ENCODE measurements around the gene CCDC159. TPM values are rescaled to one million over a fixed set of nuclear protein-coding genes. Genes with fewer than 3 reads are reported as not detected.
A peak's percentile ranks its signal among the peaks of the same experiment; 100 is the strongest.

The CCDC159 gene
- total RNA-seq, 6 experiments from 2014 or later: 8.4 to 27.9 (median 23.4) TPM

GRCh38 chr19:11361037-11361770 lies 14.9 kb downstream of the CCDC159 start:
- ATAC-seq (peak; percentile 87 to 96 (median 90)), DNase-seq (peak; percentile 87 to 90 (median 88))
- H3K4me3 ChIP-seq: peak overlapping the region in 1 of 3 donors; percentile 35
- H3K27me3 ChIP-seq: no peaks in the 10 kb centered on the region
- H3K9me3 ChIP-seq: no peaks in the 10 kb centered on the region
- intact Hi-C loops (cut with DNase I): no loop called here
- WGBS (ENCODE audit: insufficient coverage, low coverage, low lambda C conversion rate, missing lambda C conversion rate): 35% methylated on average over 11 of the region's 43 CpGs
- H3K4me1 ChIP-seq: peaks cover 0 to 18% (median 3%) of the 10 kb centered on the region in 4 donors
- no peaks in the 10 kb centered on the region for H3K36me3 ChIP-seq
- H3K27ac ChIP-seq: no peak overlapping the region
- TF ChIP-seq CTCF (IDR thresholded peaks at IDR 0.05): no peak
- TF ChIP-seq POLR2A (IDR thresholded peaks at IDR 0.05): no peak

- Histone ChIP-seq H3K9me3 (no peaks in the 10 kb centered on the region), H3K27ac (no peak overlapping the region), H3K4me3 (no peak overlapping the region), H3K36me3 (no peaks in the 10 kb centered on the region), H3K4me1 (peaks cover 0 to 18% (median 3%) of the 10 kb centered on the region in 4 donors), H3K27me3 (no peaks in the 10 kb centered on the region)
- intact Hi-C loops (cut with DNase I): no loop called here
- DNase-seq (peak in 1 of 3 donors; percentile 50), ATAC-seq (no peak)
- TF ChIP-seq POLR2A (IDR thresholded peaks at IDR 0.05) (no peak), CTCF (IDR thresholded peaks at IDR 0.05) (no peak)
- WGBS (ENCODE audit: insufficient coverage, low coverage, low lambda C conversion rate, missing lambda C conversion rate): 95% methylated on average over 21 of the region's 35 CpGs
Observed at GRCh38 chr19:11361771-11362731, 15.7 kb downstream of the CCDC159 start.

GRCh38 chr19:11363881-11364280 lies 17.6 kb downstream of the CCDC159 start:
- H3K4me3 ChIP-seq: no peak overlapping the region
- no peaks in the 10 kb centered on the region for H3K27me3 ChIP-seq
- TF ChIP-seq POLR2A (IDR thresholded peaks at IDR 0.05): no peak
- TF ChIP-seq CTCF (IDR thresholded peaks at IDR 0.05): no peak
- no CpG with 5 or more reads among the region's 10 CpGs for WGBS (ENCODE audit: insufficient coverage, low coverage, low lambda C conversion rate, missing lambda C conversion rate)
- ATAC-seq (no peak), DNase-seq (no peak)
- intact Hi-C loops (cut with DNase I): no loop called here
- H3K9me3 ChIP-seq: no peaks in the 10 kb centered on the region
- H3K4me1 ChIP-seq: peaks cover 0 to 18% (median 3%) of the 10 kb centered on the region in 4 donors
- H3K27ac ChIP-seq: no peak overlapping the region
- no peaks in the 10 kb centered on the region for H3K36me3 ChIP-seq

GRCh38 chr19:11364296-11364904 lies 18.1 kb downstream of the CCDC159 start:
- no peaks in the 10 kb centered on the region for H3K36me3 ChIP-seq
- peaks cover 0 to 18% (median 3%) of the 10 kb centered on the region in 4 donors for H3K4me1 ChIP-seq
- peak in 1 of 3 donors; percentile 45 for DNase-seq
- TF ChIP-seq CTCF (IDR thresholded peaks at IDR 0.05) (no peak), POLR2A (IDR thresholded peaks at IDR 0.05) (no peak)
- no peaks in the 10 kb centered on the region for H3K27me3 ChIP-seq
- no peak overlapping the region for H3K27ac ChIP-seq
- ATAC-seq: no peak
- 84% methylated on average over 5 of the region's 28 CpGs for WGBS (ENCODE audit: insufficient coverage, low coverage, low lambda C conversion rate, missing lambda C conversion rate)
- H3K9me3 ChIP-seq: no peaks in the 10 kb centered on the region
- intact Hi-C loops (cut with DNase I): no loop called here
- no peak overlapping the region for H3K4me3 ChIP-seq

Measured in right lobe of liver (tissue), 6 donors.